Activated naive CD4-positive, alpha-beta T cell treated with anti-CD3 and anti-CD28 coated beads, Interleukin-2, amount 10 ng/mL, durations not matched to agents 5 hours and 36 hours (primary cell): ENCODE results near the gene PDE6C. TPM values are rescaled to one million over a fixed set of nuclear protein-coding genes. Genes with fewer than 3 reads are reported as not detected.

Experiments
- total RNA-seq, 2 experiments: library from RNA; stranded (reverse); gene quantifications; one replicate each; pipeline ENCODE4 v1.2.3, GENCODE V29; 2021

The PDE6C gene
- not detected for total RNA-seq

GRCh38 chr10:93612311-93612710 lies at the start of gene PDE6C:
TSS of gene PDE6C (plus strand) at chr10:93612537. CDS start at chr10:93612726, 189 bp downstream.

GRCh38 chr10:93566435-93567276 lies 45.7 kb upstream of the PDE6C start, which contains the start of gene FFAR4:
TSS of gene FFAR4 (plus strand) at chr10:93566665. CDS start at chr10:93566721, 56 bp downstream.

DNA sequence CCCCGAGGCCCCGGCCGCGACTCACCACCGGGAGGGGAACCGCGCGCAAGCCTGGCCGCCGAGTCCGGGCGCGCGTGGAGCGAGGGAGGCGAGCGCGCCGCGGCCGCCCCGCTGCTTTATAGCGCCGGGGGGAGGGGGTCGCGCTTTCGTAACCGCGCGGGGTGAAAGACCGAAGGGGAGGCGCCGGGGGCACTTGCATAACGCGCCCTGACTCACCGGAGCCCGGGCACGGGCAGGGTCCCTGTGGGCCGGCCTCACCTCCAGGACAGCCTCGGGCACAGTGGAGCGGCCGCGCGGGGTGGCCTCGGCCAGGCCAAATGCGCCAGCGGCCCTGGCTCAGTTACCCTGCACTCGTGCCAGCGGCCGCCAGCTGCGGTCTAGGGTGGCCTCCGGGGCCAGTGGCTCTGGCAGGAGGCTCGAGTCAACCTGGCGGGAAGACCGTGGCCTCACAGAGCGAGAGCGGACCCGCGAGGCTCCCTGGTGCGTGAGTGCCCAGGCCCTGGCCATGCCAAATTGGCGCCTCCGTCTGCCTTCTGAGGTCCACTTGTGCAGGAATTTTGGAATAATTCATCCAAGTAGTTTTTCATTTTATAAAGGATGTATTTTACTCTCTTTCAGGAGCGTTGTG lies 11.1 kb upstream of the PDE6C start, which contains the start of gene RBP4:
Gene RBP4 (minus strand): TSS at position 90 of the 628 bp plus-strand sequence. CDS start 207 bp downstream, outside the sequence.

GRCh38 chr10:93702210-93703001 lies 90.1 kb downstream of the PDE6C start, which contains the start of gene FRA10AC1:
TSS of gene FRA10AC1 (minus strand) at chr10:93702592. CDS start at chr10:93700106, 2,486 bp downstream.

Other genes starting within 250 kb of the PDE6C start
- under 1 TPM; 0.25 to 0.31 TPM for gene MYOF, start 130.2 kb upstream of the PDE6C start, total RNA-seq
- 10 to 100 TPM; 50.5 to 51.7 TPM for gene CEP55, start 115.9 kb upstream of the PDE6C start, total RNA-seq
- not detected for gene FFAR4, start 45.9 kb upstream of the PDE6C start, total RNA-seq
- gene RBP4, start 11.3 kb upstream of the PDE6C start, total RNA-seq: not detected
- 10 to 100 TPM; 13.1 to 13.2 TPM for gene FRA10AC1, start 90.1 kb downstream of the PDE6C start, total RNA-seq
- gene LGI1, start 145.4 kb downstream of the PDE6C start, total RNA-seq: not detected